T-helper 1 cell treated with Interleukin-12 subunit alpha and Interleukin-12 subunit beta and Interleukin-4 antibody, amounts not matched to agents 30 ng/mL and 1 ng/mL, for 36 hours (primary cell): ENCODE measurements around the gene EVX2. TPM values are rescaled to one million over a fixed set of nuclear protein-coding genes. Genes with fewer than 3 reads are reported as not detected.

Experiments used
- intact Hi-C: fragments of 100-400 bp; cut with micrococcal nuclease; formaldehyde crosslinking; loops from one replicate; pipeline ENCODE4 v1.15.1; 2024
- total RNA-seq: library from RNA; stranded (reverse); gene quantifications from 2 replicates; pipeline ENCODE4 v1.2.3, GENCODE V29; 2022

Gene EVX2
- total RNA-seq, 1 donor from 2014 or later = not detected

- intact Hi-C loops = loop anchor here (1.0 to 5.0 kb wide), 6 partner anchors 34 to 1761 kb away; no protein-coding TSS in a partner anchor
These were observed 14.1 kb upstream of the EVX2 start for GRCh38 chr2:176097820-176098365.

DNA sequence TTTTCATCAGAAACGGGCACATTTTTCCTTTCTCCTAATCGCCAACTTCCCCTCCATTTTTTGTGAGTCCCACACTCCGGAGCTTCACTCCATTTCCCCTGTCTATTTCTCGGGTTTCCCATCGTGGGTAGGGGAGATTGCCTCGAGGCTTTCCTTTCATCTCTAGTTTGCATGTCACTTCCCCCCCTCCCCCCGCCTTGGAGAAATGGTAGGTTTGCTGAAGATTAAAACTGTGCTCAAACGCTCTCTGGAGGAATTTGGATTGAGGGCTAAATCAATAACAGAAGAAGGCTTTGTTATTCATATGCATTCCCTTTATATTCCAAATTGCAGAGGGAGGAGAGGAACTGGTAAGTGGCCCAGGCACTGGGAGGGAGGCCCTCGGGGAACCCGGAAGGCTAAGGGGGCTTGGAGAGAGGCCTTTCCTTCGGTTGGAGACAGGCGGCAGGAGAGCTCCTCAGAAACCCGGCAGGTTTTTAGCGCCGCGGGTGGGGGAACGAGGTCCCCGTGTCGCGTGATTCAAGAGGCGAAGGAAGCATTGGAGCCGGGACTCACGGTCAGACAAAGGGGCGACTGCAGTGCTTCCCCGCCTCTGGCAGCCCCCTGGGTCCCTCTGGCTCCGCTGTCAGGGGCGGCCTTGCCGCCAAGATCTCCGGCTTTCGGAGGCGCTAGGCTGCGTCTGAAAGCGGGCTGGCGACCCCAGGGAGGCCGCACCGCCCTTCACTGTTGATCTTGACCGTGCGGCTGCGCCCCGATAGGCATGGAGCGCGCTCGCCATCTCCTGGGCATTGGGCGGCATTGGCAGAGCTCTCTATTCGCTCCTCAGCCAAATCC lies 13.4 kb upstream of the EVX2 start:
- intact Hi-C loops = loop anchor here (1.0 to 5.0 kb wide), 7 partner anchors 11 to 1760 kb away; no protein-coding TSS in a partner anchor

DNA sequence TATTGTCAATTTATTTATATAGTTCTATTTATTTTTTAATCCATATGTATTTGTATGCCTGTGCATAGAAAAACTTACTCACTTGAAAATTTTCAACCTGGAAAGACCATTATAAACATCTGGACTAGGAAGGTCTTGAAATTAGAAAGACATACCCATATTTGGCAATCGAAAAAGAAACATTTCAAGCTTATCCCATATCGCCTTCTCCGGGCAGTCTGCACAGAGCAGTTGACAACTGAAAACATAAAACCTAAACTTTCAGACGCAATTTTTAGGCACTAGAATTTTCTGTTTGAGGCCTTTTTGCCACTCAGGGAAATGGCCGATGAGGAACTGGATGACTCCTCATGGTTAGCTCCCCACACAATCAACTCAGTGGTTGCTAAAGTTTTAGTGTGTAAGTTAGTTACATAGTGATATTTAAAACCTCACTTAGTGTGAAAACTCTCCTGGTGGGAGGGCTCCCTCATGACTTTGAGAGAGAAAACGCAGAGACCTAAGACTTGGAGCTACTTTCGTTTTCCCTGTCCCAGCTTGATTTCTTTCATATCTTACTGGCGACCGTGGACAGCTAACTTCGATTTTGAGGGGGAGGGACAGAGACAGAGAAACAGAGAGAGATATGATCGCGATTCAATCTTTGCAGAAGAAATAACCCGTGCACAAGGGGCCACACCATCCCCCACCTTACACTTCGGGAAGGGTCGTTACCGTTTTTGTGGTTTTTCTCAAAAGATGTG lies 12.7 kb upstream of the EVX2 start:
- intact Hi-C loops = loop anchor here (1.0 to 5.0 kb wide), 4 partner anchors 10 to 1759 kb away; no protein-coding TSS in a partner anchor

DNA sequence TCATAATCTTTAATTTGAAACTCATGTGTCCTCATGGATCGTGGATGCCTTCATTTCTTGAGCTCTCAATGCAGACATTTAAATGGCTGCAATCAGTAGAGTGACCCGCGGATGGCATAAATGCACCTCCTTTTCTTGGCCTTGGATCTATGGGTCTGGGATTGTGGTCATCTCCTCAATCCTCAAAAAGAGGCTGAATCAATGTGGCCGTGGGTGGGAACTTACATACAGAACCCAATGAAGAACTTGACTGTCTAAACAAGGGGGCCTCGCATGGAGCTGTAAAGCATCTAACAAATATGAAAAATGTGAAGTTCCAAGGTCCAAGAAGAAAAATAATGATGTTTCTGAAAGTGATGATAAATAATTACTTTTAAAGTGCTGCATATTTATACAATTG lies 11.7 kb upstream of the EVX2 start:
- intact Hi-C loops = loop anchor here (5.0 kb wide), 2 partner anchors 37 to 1758 kb away; no protein-coding TSS in a partner anchor

DNA sequence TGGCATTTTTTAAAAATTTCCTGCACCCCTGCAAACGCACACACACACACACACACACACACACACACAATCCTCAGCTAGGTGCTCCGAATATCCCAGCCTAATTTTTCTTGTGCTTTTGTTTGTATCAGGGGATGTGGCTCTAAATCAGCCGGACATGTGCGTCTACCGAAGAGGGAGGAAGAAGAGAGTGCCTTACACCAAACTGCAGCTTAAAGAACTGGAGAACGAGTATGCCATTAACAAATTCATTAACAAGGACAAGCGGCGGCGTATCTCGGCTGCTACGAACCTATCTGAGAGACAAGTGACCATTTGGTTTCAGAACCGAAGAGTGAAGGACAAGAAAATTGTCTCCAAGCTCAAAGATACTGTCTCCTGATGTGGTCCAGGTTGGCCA lies 10.6 kb upstream of the EVX2 start:
- intact Hi-C loops = no loop called here

DNA sequence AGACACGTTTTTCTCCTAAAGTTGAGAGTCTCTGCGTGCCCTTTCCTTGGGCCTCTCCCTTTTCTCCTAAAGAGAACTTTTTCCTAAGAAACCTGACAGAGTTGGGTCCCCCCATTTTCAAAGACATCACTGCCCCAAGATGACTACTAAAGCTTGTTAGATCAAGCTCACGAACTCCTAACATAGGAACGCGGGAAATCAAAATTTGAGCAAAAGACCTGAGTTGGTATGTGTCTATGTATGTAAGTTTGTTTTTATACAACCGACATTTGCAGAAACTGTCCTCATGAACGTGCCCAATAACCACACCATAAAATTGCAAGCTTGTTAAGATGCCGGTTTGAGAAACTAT lies 10.1 kb upstream of the EVX2 start:
- intact Hi-C loops = no loop called here

DNA sequence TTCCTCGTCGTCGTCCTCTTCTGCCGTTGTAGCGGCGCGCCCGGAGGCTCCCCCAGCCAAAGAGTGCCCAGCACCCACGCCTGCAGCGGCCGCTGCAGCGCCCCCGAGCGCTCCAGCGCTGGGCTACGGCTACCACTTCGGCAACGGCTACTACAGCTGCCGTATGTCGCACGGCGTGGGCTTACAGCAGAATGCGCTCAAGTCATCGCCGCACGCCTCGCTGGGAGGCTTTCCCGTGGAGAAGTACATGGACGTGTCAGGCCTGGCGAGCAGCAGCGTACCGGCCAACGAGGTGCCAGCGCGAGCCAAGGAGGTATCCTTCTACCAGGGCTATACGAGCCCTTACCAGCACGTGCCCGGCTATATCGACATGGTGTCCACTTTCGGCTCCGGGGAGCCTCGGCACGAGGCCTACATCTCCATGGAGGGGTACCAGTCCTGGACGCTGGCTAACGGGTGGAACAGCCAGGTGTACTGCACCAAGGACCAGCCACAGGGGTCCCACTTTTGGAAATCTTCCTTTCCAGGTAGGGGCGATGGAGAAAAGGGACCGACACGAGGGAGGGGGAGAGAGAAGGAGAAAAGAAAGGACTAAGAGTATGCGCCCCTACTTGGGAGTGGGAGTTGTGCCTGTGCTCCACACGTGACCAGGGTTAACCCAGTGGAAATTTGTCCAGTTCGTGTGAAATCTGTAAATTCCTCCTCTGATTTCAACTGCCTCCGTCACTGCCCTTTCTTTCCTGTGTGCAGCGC lies 9.6 kb upstream of the EVX2 start:
- intact Hi-C loops = no loop called here

DNA sequence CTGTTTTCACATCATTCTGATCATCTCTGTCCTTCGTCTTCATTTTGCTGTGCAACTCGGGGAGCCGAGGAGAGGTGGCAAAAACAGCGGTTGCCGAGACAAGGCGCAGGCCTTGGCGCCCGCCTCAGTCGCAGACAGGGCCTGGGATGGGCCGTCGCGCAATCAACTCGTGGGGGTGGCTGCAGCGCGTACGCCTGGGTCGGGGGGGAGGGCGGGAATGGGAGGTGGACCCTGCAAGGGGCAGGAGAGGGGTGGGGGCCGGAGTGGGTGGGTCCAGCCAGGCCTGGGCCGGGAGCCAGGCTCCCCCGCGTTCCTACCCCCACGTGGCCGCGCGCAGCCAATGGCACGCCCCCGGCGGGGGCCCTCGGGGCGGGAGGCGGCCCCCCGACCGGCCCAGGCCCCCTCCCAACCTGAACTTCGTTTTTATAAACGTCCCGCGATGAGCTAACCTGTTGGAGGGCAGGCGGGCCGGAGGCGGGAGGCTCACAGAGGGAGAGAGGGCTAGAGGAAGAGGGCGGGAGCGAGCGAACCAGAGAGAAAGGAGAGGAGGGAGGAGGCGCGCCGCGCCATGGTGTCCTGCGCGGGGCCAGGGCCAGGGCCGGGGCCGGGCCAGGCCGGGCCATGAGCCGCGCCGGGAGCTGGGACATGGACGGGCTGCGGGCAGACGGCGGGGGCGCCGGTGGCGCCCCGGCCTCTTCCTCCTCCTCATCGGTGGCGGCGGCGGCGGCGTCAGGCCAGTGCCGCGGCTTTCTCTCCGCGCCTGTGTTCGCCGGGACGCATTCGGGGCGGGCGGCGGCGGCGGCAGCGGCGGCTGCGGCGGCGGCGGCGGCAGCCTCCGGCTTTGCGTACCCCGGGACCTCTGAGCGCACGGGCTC lies 8.7 kb upstream of the EVX2 start, which contains the start of gene HOXD13:
TSS of gene HOXD13 (plus strand) at position 452 of the 875 bp plus-strand sequence. CDS start at position 622, 170 bp downstream.
- intact Hi-C loops = no loop called here

DNA sequence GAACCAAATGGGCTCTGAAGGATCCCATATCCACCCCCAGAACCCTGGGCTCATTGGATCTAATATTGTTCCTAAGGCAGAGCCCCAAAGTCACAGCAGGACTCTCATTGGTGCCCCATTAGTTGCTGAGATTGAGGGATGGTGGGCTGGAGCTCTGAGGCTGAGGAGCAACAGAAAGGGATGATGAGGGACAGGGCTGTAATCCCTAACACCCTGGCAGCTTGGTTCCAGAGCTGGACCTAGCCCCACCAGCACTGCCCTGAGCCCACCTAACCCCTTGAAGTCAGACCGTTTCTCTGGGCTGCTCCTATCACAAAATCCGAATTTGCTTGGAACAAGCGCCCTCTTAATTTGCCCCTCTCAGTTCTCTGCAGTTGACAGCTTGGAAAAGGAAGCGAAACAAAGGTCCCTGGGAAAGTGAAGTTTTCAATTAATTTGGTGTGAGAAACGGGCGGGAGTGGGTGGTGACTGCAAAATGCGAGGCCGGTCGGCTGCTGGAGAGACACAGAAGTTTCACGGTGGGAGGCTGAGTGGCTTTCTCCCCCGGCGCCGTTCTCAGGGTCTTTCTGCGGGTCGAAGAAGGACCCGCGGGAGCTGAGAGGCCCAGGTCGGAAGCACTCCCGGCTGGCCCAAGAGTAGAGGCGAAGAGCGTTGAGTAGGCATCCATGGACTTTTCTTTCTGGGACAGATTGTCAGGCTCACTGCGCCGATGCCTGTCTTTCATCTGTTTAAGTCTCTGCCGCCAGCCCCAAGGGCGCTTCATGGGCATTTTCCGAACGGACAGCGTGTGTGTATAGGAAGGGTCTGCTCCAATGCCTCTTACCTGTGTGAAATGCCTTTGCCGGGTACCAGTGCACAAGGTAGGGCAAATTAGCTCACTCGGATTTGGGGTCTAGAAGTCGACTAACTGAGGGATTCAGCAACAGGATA lies 7.8 kb upstream of the EVX2 start:
- intact Hi-C loops = no loop called here

- intact Hi-C loops = no loop called here
These were observed 7.1 kb upstream of the EVX2 start for GRCh38 chr2:176090862-176091261.

DNA sequence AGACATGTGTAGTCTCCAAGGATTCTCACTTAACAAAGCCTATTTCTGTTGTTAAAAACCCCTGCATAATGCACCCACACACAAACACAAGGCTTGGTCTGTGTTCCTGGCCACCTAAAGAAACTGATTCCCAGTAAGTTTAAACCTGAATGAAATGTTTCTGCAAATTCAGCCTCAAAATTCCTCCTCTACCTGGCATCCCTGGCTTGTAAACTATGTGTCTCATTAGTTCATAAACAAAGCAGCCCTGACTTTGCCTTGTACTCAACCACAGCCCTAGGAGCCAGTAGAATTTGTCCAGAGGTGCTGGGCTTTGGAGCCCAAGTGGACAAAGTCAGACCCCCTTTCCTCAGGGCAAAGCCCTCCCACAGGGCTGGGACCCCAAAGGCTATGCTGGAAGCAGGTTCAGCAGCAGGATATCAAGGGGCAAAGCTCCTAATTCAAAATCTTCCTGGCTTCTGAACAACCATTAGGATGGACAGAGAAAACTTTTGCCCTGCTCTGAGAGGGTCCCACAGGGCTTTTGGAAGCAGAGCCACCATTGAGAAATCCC lies 6.2 kb upstream of the EVX2 start:
- intact Hi-C loops = no loop called here

- intact Hi-C loops = no loop called here
These were observed 5.4 kb upstream of the EVX2 start for GRCh38 chr2:176088937-176089842.

GRCh38 chr2:176088048-176088936 lies 4.5 kb upstream of the EVX2 start:
- intact Hi-C loops = no loop called here

- intact Hi-C loops = no loop called here
These were observed 3.7 kb upstream of the EVX2 start for GRCh38 chr2:176087330-176088047.

DNA sequence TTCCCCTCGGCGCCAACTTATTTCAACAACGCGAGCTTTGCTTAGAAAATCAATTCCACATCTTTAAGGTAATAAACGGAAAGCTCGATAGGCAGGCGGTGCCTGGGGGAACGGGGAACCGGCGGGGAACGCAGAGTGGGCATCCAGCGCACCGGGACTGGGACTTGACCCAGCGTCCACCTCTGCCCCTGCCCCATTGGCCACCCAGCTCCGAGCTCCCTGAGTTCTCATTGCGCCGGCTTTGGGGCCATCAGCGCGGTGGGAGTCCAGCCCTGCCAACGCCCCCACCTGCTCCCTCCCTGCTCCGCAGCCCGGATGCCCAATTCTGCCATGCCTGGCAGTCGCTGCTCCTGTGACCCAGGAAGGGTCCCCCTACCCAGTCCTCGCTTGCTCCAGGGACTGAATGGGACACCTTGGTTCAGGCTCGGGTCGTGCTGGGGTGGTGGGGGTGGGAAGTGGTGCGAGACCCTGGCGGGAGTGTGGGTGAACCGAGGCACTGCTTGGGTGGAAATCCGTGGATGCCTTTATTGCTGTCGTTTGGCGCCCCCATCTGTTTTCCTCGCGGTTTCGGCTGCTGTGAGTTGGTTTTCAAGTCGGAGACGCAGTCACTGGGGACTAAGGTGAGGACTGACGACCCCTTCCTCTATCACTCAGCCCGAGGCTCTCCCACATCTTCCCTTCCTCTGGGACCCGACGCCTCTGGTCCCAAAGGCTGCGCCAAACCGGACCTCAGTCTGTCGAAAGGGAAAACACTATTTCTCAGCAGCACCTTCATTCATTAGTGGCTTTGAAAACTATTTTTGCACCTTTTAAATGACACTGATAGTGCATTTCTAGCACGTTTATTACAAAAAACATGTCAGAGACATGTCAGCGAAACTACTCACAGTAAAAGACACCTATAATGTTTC lies 2.4 kb upstream of the EVX2 start:
- intact Hi-C loops = loop anchor here (1.0 kb wide), 1 partner anchor 10 kb away; no protein-coding TSS in a partner anchor
